Activated CD4-positive, alpha-beta T cell treated with anti-CD3 and anti-CD28 coated beads, Interleukin-2, Interleukin-4, amounts not matched to agents 100 ng/mL and 50 ng/mL, durations not matched to agents 16 hours and 8 hours (primary cell): ENCODE measurements around the gene XYLT1.

Experiments used
- DNase-seq: peaks from one replicate; pipeline ENCODE4 v3.0.0-alpha.2; 2020; ENCODE audit warnings: low spot score

The XYLT1 gene

DNA sequence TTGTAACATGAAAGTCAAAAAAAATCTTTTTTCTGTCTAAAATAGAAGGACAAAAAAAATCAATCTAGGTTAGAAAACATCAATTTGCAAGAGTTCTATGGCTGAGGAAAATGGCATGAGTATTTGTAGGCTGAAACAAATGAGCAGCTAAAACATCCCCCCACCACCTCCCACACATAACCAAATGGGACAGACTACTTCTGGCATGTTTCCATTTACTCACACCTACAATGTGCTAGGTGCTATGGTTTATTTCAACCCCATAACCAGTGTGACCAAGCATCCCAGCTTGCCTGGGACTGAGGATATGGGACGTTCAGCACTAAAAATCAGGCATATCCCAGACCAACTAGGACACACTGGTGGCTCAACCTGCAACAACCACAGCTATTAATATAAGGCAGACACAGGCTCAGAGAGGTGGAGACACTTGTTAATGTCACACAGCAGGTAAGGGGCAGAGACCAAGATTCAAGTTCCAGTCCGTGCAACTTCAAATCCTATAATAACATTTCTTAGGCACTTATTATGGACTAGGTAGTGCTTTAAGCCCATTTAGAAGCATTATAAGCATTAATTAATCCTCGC is 96.0 kb downstream of the XYLT1 start:
- no peak for DNase-seq

- DNase-seq: no peak
Measured at GRCh38 chr16:17373533-17373932, 97.2 kb downstream of the XYLT1 start.

DNA sequence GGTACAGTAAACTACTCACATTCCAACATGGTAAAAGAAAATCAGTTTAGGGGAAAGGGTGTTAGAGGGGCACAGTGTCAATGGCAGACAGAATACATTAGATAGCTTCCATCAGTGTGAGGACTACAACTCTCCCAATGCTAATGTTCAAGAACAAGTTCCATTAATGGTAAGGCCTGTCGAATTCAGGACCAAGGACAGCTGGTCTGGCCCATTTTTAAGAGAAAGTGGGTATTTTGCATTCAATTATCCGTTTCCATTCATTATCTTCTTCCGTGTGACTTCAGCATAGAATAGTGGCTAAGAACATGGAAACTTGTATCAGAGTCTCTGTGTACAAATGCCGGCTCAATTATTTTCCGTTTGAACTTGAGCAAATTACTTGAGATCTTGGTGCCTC is 98.4 kb downstream of the XYLT1 start:
- DNase-seq: no peak

DNA sequence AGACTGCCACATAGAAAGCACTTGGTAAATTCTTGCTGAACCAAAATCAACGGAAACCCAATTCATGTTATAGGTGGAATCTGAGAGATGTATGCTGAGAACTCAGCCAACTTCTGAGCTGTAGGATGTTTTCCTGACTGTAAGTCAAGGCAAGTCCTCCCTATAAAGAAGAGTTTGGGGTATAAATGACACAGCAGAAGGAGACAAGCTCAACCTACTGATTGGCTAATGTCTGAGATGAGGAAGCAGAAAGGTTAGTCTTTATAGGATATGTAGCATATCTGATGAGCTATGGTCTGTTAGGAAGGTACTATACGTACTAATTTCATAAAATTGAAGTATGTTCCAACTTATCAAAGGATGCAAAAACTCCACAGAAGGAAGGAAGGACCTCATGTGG is 99.5 kb downstream of the XYLT1 start:
- DNase-seq: no peak

- no peak for DNase-seq
Measured at GRCh38 chr16:17370731-17371285, 100.0 kb downstream of the XYLT1 start.

- no peak for DNase-seq
Measured at GRCh38 chr16:17370223-17370707, 100.5 kb downstream of the XYLT1 start.

DNA sequence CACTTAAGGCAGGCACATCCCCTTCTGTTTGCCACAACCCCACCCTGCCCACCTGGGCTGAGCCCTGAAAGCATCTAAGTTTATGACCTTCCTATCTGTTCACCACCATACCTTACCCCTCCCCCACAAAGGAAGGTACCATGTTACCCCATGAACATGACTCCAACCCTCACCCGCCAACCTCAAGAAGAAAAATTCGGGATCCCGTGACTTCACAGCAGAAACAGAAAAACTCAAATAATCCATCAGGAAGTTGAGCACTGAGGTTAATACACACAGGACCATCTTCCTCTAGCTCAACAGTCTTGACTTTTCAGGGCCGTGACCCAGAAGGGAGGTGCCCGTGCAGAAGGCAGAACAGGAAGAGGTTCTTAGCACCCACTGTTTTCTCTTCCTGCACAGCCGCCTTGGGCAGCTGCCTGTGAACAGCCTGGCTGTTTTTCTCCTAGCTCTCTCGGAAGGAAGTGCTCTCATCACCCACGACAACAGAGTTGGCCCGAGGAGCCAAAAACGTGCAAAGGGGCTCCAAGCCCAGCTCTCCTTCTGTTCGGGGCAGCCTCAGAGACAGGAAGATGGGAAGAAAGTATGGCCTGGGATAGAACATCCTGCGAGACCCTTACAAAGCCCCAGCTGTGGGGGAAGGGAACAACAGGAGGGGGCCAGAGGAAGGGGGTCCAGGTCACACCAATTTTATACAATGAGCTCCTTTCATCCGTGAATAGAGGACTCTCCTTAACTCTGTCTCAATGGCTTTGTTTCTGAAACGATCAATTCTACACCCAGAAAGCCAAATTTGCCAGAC is 101.1 kb downstream of the XYLT1 start:
- peak; percentile 79 for DNase-seq

DNA sequence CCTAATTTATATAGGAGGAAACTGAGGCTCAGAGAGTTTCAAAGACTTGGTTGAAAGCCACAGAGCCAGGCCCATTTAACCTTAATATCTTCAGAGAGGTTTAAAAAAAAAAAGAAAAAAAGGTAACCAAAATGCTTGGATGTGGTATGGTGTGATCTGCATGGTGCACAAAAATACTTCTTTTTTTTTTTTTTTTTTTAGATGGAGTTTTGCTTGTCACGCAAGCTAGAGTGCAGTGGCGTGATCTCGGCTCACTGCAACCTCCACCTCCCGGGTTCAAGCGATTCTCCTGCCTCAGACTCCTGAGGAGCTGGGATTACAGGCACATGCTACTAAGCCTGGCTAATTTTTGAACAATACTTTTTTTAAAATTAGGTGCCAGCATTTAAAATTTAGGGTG is 101.8 kb downstream of the XYLT1 start:
- no peak for DNase-seq

DNA sequence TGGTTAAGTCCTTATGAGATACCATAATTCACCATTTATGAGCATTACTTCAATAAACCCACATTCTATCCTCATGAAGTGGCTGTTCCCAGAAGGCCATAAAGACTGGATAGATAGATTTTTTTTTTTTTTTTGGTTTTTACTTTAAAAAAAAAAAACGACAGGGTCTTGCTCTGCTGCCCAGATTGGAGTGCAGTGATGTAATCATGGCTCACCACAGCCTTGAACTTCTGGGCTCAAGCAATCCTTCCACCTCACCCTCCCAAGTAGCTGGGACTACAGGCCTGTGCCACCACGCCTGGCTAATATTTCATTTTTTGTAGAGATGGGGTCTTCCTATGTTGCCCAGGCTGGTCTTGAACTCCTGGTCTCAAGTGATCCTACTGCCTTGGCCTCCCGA is 102.3 kb downstream of the XYLT1 start:
- DNase-seq: no peak

DNA sequence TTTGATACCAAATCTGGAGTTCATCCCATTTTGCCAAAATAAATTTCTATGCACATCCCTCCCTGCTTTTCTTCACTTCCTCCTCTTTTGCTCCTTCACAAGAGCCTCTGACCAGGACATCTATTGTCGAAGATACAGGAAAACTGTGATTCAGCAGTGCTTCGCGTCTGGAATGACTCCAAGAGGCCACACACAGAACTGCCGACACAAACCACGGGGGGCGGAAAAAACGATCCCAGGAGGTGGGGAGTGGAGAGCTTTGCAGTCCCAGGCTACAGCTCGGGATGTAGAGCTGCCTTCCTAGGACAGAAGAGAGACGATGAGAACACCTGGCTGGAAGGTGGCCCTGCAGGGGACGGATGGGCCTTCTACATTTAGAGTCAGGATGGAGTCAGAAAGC is 102.8 kb downstream of the XYLT1 start:
- no peak for DNase-seq

GRCh38 chr16:17367036-17367435 is 103.7 kb downstream of the XYLT1 start:
- no peak for DNase-seq

GRCh38 chr16:17366299-17366961 is 104.3 kb downstream of the XYLT1 start:
- no peak for DNase-seq

DNA sequence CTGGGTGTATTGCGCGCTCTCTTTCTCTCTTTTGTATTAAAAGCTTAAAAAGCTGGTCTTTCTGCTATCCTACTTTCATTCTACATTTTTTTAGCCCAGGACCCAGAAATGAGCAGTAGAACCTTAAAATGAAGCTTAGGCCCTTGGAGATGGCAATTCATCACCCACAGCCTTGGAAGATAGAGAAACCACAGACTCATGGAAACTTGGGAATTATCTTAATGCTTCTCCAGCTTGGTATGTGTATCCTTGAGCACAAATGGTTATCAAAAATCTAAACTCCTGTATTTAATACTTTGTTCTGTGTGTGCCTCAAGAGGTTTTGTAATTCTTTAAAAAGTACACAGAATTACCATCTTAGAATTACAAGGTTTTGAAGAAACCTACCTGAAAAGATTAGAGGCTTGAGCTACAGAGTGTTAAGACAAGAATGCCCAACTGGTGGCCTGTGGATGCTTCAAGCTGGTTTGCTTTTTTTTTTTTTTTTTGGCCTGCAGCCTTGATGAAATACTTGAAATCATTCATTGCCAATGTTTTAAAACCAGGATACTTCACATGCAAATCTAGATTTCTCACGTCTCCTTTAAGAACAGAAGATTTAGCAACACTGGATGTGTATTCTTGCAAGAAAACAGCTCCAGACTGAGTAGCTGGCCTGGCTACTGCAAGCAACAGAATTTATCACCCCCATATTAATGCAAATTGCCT is 105.0 kb downstream of the XYLT1 start:
- no peak for DNase-seq

- DNase-seq: no peak
Measured at GRCh38 chr16:17365211-17365541, 105.6 kb downstream of the XYLT1 start.

DNA sequence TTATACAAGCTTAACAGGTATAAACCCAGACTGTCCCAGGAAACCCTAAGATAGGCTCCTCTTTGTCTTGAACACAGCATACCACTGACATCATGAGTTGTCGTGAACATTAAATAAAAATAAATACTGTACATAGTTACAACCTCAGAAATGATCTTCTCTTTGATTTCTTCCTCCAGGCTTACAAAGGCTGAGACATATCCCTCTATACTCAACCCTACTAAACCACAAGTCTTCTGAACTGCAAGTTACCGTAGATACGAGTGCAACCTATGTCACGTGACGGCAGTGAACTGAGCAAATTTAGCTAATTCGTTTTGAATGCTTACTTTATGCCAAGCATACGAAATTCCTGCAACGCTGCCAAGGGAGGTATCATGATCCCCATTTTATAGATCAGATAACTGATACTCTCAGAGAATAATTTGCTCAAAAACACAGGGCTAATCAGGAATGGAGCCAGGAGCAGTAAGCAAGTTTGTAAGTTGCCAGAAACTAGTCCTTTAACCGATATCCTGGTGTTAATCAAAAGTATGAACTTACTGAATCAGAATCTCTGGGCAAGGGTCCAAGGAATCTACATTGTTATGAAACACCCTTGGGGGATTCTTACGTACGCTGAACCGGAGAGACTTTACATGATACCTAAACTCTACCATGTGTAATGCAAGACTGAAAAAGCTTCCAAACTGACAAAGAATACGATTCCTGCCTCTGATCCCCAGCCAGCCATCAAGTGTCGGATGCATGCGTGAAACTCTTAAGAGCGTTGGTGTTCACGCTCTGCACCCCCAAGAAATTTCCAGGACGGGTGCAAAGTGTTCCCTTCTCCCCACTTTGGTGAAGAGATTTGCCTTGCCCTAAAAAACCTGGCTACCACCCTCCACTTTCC is 106.2 kb downstream of the XYLT1 start:
- peak; percentile 58 for DNase-seq

DNA sequence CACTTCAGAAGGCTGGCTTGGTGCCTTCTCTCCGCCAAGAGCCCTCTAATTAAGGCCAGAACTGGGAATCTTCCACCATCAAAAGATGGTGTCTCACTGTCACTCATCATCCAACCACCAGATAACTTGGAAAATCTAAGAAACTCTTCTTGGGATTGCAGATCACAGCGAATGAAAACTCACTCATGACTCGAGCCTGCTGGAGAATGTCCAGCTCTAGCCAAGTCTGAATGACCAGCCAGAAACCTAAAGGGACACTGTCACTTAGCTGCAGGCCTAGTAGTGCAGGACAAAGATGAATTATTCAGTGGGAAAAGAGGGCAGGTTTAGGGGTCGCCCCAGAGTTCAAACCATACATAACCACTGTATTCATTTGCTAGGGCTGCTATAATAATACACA is 107.8 kb downstream of the XYLT1 start:
- no peak for DNase-seq

GRCh38 chr16:17362183-17362582 is 108.6 kb downstream of the XYLT1 start:
- DNase-seq: no peak

DNA sequence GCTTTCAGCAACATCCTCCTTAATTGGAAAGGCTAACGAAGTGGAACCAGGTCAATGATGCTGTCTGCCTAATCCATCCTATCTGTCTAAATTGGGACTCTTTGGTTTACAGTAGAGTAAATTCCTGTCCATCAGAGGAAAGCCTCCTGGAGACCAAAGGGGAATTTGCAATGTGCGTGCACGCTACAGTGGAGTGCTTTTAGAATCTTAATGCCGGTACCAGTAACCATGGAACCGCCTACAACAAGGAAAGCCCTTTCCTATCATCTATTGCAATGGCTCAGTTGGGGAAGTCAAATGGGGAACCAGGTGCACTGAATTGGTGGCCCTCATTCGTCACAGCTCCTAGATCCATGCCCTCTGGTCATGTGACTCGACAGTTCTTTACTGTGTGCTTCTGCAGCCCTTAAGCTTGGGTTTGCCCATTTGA is 110.1 kb downstream of the XYLT1 start:
- DNase-seq: no peak

- DNase-seq: peak; percentile 77
Measured at GRCh38 chr16:17359788-17360390, 110.9 kb downstream of the XYLT1 start.

- no peak for DNase-seq
Measured at GRCh38 chr16:17358846-17359245, 111.9 kb downstream of the XYLT1 start.

DNA sequence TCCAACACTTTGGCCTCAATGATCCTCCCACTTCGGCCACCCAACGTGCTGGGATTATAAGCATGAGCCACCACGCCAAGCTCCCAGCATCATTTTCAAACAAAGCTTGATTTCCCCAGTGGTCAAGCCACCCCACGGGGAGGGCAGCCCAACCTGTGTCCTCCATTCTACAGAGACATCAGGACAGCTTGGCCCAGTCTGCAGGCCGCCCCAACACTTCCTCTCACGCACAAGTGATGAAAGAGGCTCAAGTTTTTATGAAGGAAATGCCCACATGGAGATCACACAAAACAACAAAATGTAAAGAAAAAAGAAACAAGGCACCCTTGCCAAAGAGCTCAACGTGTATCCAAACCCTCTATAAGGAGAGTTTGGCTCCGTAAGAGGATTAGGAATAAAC is 112.4 kb downstream of the XYLT1 start:
- DNase-seq: no peak
